GM18868 (cell line): Measurements from ENCODE around the gene ALKBH5.
"Not testable (repeated sequence)": the region's sequence is repeated elsewhere in the genome, so short reads cannot be mapped to it uniquely, and the experiment has no call there.

Source experiments
- ATAC-seq: cut with Tn5 transposase; IDR thresholded peaks from one replicate; pipeline ENCODE4 v1.9.1; 2021; ENCODE audit warnings: mild to moderate bottlenecking, moderate library complexity; ENCODE audit not compliant: unreplicated experiment

The ALKBH5 gene

DNA sequence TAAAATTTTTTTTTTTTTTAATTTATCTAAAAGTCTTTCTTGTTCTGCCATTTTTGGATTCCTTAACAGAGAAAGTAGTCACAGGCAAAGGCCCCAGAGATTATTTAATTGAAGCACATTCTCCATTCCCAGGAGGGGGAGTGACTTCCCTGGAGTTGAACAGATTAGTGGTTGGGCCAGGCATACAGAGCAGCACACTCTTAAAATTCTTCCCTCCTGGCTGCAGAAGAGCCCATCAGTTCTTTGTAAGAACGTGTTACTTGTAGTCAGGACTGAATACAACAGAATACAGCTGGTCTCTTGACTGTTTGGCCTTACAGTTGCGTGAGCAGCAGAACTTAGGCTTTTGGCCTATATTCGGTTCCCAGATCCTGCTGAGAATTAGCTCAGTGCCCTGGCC lies 1.8 kb downstream of the ALKBH5 start:
- ATAC-seq: no peak

DNA sequence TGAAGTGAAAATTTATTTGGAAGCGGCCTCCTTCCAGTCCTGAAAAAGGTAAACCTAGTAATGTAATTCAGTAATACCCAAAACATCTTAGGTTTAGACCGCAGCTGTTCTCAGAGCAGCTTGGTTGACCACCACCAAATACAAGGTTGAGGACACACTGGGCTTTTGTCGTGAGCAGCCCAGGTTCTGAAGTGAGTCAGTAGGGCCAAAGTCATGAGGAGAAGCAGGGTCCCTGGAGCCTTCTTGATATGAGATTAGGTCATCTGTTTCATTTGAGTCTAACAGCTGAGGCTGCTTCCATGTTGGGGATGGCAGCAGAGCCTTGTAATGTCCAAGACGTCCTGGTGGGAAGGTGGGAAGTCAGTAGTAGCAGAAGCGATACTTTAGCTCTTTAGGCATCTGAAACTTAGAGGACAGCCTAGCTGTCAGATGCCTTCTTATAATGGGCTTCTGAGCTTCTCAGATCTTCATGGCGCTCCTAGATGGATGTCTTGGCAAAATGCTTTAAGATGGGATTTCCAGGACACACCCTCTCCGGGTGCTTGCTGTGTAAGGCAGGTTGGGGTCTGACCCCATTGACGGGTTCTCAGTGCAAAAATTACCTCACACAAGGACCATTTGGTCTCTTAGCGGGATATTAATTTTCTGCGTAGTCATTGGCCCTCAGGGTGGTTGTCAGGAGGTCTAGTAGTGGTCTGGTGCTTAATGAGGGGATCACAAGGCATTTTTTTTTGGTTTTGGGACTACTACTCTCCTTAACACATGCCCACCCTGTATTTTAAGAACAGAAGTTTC lies 2.4 kb downstream of the ALKBH5 start:
- no peak for ATAC-seq

DNA sequence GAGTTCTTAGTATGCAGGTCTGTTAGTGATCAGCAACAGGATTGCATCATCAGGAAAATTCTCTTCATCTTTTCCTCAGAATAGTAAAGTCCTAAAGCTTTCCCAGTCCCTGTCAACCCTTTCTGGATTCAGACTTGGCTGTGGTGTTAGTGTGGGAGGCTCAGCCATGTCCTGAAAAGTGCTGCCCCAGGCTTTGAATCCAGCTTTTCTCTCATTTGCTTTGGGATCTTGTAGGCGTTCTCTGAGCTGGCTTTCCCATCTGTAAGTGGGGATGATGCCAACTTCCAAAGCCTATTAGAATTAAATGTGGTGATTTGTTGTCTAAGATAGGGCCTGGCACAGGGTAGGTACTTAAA lies 3.0 kb downstream of the ALKBH5 start:
- ATAC-seq: no peak

DNA sequence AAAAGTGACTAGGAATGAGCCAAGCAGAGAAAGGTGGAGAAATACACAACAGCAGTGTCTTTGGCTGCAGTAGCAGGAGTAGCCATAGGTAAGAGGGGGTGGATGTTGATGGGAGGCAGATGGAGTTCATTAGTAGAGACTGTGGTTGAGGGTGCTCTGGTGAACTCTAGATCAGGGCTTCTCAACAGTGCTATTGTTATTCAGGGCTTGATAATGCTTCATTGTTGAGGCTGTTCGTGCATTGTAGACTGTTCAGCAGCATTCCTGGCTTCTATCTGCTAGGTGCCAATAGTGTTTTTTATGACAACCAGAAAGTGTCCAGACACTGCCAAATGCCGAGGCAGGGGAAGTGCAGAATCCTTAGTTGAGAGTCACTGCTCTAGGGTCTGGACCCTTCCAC lies 3.6 kb downstream of the ALKBH5 start:
- ATAC-seq: no peak

DNA sequence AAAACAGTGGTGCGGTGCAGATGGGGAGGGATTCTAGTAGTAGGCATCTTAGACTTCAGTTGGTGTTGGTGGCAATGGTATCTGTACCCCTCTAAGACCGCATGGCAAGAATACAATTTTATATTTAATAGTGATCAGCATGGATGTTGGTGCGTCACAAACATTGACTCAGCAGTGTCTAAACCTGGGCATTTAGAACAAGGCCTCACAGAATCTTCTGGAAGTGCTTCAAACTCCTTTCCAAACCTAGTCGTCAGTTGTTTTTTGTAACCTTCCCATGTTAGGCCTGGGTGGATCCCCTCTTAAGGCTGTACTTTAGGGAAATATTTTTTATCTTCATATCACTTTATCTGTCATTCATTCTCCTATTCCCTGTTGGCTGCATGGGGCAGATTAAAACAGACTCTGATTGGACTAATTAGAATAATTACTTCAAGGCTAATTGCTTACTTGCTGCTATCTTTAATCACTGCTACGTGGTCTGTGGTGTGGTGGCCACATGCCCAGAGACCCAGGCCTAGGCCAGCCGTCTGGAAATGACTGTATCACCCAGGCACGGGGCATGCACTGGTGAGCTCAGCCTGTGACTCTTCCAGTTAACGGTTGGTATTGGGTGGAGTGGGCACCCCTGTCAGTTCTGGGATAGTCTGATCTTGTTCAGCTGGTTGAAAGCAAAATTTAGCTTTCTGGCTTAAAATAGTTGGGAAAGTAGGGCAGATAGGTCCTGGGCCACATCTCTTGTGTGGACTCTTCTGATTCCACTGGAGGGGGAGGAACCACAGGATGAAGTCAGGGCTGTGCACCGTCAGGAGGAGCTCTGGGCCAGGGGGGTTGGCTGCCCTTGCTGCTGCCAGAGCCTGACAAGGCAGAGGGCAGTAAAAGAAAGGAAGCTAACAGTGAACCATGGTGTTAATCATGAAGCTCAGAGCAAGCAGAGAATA lies 4.5 kb downstream of the ALKBH5 start:
- no peak for ATAC-seq

DNA sequence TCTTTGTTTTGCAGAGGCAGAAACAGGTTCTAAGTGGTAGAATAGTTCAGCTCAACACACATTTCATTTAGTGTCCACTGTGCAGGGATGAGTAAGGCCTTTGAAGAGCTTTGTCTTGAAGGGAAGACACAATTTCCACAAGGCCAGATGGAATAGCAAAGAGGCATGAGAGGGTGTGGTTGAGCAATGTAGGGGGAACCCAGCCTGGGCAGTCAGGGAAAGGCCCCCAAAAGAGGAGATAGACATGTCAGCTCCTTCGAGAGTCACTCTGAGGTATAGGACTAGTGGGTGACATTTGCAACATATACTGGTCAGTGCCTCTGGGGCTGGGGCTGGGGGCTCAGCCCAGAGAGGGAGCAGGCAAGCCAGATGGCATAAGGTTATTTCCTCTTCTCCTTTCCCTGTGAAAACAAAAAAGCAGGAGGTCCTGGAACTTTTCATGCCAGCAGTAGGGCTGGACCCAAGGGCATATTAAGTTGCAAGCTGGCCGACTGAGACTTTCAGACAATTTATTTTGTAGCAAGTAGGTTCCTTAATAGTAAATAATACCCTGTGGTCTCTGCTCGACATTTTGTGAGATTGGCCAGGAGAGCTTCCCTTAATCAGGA lies 7.1 kb downstream of the ALKBH5 start:
- ATAC-seq: no peak

DNA sequence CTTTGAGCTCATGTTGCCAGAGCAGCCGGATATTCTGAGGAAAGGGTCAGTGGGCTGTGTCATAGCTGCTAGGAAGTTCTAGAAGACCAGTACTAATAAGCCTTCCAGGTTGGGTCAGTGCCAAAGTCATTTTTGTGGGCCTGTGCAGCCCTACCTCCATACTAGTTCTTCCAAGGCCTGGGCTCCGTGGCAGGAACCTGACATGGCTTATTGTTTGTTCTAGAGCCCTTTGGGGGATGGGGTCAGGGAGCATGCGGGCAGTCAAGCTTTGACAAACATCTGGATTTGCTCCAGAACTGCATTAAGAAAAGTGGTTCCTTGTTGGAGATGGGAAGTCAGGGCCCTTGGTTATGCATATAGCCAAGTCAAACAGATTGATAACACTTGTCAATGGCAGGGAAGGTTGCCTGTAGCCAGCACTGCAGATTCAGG lies 7.6 kb downstream of the ALKBH5 start:
- ATAC-seq: no peak

DNA sequence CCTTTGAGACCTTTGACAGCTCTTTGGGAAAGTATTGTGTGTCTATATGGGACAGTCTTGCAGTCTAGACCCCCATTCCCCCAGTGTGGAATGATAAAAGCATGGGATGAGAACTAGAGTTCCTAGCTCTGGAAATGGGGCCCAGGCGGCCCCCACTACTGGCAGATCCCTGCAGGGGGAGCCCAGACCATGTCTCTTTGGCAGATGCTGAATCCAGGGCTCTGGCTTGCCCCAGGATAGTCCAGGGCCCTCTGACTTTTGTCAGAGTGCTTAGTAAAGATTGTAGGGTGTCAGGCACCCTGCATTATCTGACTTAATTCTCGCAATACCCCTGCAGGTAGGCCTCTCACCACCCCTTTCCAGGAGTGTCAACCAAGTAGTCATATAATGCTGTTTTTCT lies 8.3 kb downstream of the ALKBH5 start:
- ATAC-seq: no peak

DNA sequence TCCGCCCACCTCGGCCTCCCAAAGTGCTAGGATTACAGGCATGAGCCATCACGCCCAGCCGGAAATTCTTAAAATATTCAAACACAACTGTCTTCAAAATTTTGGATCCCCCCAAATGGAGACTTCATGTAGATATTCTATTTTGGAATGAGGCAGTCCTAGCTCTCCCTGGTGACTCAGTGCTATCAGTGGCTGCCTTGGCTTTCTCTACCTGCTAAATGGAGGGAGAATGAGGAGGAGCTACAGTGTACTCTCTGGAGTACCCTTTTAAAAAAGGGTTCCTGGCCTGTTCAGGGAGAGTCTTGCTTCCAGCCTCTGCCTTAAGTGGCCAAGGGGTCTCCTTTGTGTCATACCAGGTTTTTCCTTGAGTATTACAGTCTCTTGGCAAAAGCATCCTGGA lies 10.8 kb downstream of the ALKBH5 start:
- no peak for ATAC-seq

DNA sequence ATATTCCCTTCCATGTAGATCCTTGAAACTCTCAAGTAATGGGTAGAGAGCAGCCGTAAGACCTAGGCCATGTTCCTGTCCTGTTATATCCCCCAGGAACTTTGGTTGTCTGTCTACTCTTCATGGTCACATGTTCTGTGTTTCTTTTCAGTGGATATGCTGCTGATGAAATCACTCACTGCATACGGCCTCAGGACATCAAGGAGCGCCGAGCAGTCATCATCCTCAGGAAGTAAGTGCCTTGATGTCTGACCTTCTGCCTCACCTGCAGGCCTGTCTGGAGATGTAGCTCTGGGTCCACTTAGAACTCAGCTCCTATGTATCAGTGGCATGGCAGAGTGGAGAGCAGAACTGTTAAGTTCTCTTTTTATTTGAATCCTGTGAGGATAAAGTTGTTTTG lies 11.2 kb downstream of the ALKBH5 start:
- ATAC-seq: no peak

DNA sequence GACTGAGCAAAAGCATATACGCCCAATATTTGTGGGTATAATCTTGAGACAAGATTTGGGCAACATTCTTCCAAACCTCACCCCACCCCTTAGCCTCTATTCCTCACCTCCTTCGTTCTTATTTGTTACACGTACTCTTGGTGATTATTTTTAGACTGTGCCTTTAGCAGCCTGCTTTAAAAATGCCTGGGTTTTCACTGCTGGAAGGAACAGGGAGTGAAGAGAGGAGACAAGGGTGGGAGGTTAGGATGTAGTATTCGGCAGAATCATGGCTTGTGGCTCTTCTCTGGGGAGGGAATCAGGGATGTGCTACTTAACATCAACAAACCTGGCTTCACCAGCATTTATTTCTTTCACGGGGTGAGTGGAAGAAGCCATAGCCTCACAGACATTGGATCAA lies 11.6 kb downstream of the ALKBH5 start:
- ATAC-seq: no peak

DNA sequence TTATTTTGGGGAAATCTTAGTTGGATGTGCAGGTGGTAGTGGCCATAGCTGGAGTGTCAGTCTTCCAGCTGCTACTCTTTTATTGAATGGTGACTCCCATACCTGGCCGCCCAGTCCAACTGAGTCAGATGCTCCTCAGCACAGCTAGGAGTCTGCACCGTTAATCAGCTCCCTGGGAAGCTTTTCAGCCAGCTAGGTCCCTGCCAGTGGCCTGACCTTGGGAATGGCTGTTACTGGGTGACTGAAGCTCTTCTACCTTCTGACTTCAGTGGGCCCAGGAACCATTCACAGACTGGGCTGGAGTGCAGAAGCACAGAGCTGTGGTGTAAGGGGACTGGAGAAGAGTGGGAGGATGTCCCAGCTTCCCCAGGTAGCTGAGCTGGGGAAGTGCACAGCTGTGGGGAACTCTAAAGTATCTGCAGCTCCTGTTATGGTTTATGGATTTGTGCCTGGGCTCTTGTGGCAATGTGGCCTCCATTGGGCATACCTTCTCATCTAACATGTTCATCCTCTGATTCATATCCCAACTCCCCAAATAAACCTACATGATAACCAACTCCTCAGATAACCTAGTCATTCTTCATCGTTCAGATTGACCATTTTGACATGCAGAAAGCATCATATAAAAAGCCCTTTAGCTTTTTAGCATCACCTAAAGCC lies 14.0 kb downstream of the ALKBH5 start:
- ATAC-seq: no peak

DNA sequence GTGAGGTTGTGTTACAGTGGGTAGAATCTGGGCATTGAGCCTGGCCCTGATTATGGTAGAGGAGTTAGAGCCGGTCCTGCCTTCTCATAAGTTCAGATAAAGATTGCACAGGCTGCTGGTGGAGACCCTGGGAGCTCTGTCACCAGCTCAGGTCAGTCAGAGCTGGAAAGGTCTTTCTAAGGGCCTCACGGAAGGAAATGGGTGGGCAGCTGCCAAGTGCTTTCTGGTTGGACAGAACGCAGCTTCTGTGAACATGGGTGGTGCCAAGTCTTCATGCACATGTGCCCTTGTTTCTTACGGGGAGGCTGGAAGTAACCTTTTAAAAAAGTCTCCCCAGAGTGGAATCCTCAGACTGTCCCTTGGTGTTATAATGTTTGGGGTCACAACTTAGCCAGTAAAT lies 14.9 kb downstream of the ALKBH5 start:
- no peak for ATAC-seq

DNA sequence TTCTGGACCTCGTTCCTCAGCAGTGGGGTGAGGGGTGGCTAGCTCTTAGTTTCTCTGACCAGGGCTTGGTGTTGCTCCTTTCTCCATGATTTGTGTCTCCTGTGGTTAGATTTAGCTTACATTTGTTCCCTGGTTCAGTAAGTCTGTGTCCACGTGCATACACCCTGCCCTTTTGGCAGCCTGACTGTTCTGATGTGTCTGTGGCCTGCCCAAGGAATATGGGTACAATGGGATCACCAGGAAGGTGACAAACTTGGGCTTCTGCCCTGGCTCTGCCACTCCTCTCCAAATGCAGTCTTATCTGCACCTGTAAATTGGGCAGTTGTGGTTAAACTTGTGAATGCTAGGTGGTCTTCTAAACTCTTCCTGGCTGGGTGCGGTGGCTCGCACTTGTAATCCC lies 17.5 kb downstream of the ALKBH5 start:
- no peak for ATAC-seq

DNA sequence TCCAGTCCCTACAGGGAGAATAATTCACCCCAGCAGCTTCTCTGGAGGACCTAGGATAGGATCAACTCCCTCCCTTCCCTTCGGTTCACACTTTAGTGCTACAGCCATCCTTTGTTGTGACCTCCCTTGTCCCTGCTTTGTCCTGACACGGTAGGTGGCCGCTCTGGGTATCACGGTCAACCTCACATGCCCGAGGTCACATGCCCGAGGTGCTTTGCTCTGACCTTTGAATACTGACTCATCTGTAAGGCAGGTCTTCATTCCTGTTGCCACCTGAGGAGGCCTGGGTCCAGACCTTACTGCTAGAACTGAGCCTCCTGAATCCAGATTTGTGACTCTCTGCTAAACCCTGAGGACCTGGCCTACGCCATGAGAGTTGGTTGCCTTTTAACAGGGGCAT lies 19.7 kb downstream of the ALKBH5 start:
- ATAC-seq: no peak

DNA sequence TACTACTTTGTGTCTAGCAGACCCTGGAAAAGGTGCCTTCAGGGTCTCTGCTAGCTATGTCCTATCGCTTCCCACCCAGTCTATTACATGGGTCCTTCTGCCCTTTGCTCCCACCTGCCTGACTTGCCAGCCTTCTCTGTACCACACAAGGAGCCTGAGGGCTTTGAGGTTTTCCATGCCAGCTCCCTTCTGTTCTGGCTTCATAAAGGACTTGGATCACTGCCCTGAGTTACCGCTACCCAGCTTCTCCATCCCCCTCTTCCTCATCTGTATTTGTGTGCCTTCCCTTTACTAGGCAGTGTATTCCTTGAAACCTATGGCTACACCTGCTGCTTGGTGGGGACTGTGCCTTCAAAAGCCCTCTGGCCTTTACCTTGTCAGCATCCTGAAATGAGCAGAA lies 22.2 kb downstream of the ALKBH5 start:
- no peak for ATAC-seq

DNA sequence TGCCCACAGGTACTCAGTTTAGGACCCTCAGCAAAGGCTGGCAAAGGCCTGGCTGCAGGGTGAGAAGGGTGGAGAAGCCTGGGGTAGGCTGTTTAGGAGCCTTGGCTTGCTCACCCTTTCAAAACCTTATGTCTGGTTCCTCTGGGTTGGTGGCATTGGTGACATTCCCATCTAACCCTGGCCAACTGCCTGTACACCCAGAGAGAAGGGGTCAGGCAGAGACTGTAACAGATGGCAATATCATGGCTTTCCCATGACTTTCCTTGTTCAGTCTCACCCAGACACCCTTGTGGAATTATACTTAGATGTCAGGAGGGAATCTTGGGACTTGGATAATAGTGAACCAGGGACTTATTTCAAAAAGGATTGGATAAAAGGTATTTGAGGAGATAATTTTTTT lies 23.3 kb downstream of the ALKBH5 start:
- no peak for ATAC-seq

DNA sequence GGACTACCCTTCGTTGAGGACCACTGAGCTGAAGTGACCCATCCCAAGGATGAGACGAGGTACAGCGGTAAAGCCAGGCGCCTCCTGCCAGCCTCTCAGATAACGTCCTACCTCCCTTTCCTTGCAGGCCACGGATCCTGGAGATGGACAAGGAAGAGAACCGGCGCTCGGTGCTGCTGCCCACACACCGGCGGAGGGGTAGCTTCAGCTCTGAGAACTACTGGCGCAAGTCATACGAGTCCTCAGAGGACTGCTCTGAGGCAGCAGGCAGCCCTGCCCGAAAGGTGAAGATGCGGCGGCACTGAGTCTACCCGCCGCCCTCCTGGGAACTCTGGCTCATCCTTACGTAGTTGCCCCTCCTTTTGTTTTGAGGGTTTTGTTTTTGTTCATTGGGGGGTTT lies 24.5 kb downstream of the ALKBH5 start:
- no peak for ATAC-seq

DNA sequence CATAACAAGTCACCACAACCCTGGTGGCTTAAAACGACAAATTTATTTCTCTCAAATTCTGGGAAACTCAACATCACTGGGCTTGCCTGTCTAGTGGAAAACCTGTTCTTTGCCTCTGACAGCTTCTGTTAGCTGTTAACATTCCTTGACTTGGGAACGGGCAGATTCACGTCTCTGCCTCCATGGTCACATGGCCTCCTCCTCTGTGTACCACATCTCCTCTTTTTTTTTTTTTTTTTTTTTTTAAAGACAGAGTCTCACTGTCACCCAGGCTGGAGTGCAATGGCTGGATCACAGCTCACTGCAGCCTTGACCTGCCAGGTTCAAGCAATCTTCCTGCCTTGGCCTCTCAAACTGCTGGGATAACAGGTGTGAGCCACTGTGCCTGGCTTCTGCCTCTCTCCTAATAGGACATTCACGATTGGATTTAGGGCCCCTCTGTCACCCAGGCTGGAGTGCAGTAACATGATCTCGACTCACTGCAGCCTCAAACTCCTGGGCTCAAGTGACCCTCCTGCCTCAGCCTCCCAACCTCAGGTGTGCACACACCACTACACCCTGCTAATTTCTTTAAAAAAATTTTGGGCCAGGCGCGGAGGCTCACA lies 30.1 kb downstream of the ALKBH5 start:
- no peak for ATAC-seq

DNA sequence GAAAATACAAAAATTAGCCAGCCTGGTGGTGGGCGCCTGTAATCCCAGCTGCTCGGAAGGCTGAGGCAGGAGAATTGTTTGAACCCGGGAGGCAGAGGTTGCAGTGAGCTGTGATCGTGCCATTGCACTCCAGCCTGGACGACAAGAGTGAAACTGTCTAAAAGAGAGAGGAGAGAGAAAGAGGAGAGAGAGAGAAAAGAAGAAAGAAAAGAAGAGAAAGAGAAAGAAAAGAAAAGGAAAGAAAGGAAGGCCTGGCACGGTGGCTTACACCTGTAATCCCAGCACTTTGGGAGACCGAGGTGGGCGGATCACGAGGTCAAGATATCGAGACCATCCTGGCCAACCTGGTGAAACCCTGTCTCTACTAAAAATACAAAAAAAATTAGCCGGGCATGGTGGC lies 33.3 kb downstream of the ALKBH5 start:
- not testable (repeated sequence) for ATAC-seq
